ENCODE data around the gene MZT1. TPM values are rescaled to one million over a fixed set of nuclear protein-coding genes. Genes with fewer than 3 reads are reported as not detected.

The MZT1 gene
- total RNA-seq, 1 experiment from 2014 or later, result 9.8 TPM

DNA sequence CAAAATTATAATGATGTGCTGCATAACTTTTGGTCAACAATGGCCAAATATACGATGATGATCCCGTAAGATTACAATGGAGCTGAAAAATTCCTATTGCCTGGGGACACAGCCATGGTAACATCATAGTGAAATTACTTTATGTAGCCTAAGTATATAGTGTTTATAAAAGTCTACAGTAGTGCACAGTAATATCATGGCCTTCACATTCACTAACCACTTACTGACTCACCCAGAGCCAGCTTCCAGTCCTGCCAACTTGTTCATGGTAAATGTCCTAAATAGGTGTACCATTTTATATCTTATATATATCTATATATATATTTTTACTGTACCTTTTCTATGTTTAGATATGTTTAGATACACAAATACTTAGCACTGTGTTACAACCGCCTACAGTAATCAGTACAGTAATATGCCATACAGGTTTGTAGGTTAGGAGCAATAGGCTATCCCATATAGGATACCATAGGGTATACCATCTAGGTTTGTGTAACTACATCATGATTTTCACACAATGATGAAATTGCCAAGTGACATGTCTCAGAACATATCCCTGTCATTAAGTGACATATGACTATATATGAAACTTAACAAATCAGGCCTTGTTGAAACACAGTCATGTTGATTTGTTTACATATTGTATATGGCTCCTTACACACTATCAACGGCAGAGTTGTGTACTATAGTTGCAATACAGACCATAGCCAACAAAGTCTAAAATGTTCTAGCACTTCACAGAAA, 30.5 kb upstream of the MZT1 start:
- no peaks in the 10 kb centered on the region for H3K9me3 ChIP-seq (ENCODE audit: control insufficient read depth, insufficient read depth, low read depth, low read length)
- ChIA-PET CTCF (no interaction called here), POLR2A (no interaction called here)
- DNase-seq (ENCODE audit: low read depth, low spot score), result no peak
- BruUV-seq (replicated peaks), result no TSS peak
- intact Hi-C loops (cut with micrococcal nuclease; ENCODE audit: unreplicated experiment) (no loop called here), in situ Hi-C loops (cut with HindIII; ENCODE audit: low pct_unique_long_range_greater_than_20kb, low sequenced_read_pairs) (no loop called here)
- TF ChIP-seq, protein P1, sequence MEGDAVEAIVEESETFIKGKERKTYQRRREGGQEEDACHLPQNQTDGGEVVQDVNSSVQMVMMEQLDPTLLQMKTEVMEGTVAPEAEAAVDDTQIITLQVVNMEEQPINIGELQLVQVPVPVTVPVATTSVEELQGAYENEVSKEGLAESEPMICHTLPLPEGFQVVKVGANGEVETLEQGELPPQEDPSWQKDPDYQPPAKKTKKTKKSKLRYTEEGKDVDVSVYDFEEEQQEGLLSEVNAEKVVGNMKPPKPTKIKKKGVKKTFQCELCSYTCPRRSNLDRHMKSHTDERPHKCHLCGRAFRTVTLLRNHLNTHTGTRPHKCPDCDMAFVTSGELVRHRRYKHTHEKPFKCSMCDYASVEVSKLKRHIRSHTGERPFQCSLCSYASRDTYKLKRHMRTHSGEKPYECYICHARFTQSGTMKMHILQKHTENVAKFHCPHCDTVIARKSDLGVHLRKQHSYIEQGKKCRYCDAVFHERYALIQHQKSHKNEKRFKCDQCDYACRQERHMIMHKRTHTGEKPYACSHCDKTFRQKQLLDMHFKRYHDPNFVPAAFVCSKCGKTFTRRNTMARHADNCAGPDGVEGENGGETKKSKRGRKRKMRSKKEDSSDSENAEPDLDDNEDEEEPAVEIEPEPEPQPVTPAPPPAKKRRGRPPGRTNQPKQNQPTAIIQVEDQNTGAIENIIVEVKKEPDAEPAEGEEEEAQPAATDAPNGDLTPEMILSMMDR (IDR thresholded peaks at IDR 0.05), result no peak
- H3K4me3 ChIP-seq (ENCODE audit: low read depth in 2 of 2, low read length in 2 of 2), result no peak overlapping the region
- peaks cover 42% of the 10 kb centered on the region for H3K36me3 ChIP-seq (ENCODE audit: control insufficient read depth, insufficient read depth, low read length)
- no peak overlapping the region for H3K27ac ChIP-seq (ENCODE audit: low read length)
- 0 out of 2 replicates have a peak, but pooled peaks have one; percentile 30 for ATAC-seq
- H3K4me1 ChIP-seq (ENCODE audit: control insufficient read depth, insufficient read depth, low read length), result no peaks in the 10 kb centered on the region
- no peaks in the 10 kb centered on the region for H3K27me3 ChIP-seq (ENCODE audit: control insufficient read depth, insufficient read depth, low read length)

DNA sequence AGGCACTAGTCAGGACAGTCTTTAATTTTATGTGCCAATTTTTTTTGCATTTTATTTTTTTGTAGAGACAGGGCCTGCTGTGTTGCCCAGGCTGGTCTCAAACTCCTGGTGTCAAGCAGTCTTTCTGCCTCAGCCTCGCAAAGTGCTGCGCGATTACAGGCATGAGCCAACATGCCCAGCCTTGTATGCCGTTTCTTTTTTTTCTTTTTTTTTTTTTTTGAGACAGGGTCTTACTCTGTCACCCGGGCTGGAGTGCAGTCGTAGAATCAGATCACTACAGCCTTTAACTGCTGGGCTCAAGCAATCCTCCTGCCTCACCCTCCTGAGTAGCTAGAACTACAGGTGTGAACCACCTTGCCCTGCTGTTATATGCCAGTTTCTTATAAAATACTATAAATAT, 26.7 kb upstream of the MZT1 start:
- ChIA-PET CTCF (no interaction called here), POLR2A (no interaction called here)
- in situ Hi-C loops (cut with HindIII; ENCODE audit: low pct_unique_long_range_greater_than_20kb, low sequenced_read_pairs) (no loop called here), intact Hi-C loops (cut with micrococcal nuclease; ENCODE audit: unreplicated experiment) (no loop called here)
- Histone ChIP-seq H3K27me3 (ENCODE audit: control insufficient read depth, insufficient read depth, low read length) (no peaks in the 10 kb centered on the region), H3K36me3 (ENCODE audit: control insufficient read depth, insufficient read depth, low read length) (peaks cover 21% of the 10 kb centered on the region; the same call in 1 of the 2 replicates), H3K4me3 (ENCODE audit: low read depth in 2 of 2, low read length in 2 of 2) (no peak overlapping the region), H3K4me1 (ENCODE audit: control insufficient read depth, insufficient read depth, low read length) (no peaks in the 10 kb centered on the region), H3K9me3 (ENCODE audit: control insufficient read depth, insufficient read depth, low read depth, low read length) (no peaks in the 10 kb centered on the region), H3K27ac (ENCODE audit: low read length) (no peak overlapping the region)
- DNase-seq (ENCODE audit: low read depth, low spot score), result no peak
- no peak for TF ChIP-seq POLR2AphosphoS5 (IDR thresholded peaks at IDR 0.05; ENCODE audit: low read depth, low read length)
- no peak for TF ChIP-seq SIN3A (IDR thresholded peaks at IDR 0.05; ENCODE audit: borderline replicate concordance, insufficient read depth, low read depth, low read length)
- TF ChIP-seq, protein P2, sequence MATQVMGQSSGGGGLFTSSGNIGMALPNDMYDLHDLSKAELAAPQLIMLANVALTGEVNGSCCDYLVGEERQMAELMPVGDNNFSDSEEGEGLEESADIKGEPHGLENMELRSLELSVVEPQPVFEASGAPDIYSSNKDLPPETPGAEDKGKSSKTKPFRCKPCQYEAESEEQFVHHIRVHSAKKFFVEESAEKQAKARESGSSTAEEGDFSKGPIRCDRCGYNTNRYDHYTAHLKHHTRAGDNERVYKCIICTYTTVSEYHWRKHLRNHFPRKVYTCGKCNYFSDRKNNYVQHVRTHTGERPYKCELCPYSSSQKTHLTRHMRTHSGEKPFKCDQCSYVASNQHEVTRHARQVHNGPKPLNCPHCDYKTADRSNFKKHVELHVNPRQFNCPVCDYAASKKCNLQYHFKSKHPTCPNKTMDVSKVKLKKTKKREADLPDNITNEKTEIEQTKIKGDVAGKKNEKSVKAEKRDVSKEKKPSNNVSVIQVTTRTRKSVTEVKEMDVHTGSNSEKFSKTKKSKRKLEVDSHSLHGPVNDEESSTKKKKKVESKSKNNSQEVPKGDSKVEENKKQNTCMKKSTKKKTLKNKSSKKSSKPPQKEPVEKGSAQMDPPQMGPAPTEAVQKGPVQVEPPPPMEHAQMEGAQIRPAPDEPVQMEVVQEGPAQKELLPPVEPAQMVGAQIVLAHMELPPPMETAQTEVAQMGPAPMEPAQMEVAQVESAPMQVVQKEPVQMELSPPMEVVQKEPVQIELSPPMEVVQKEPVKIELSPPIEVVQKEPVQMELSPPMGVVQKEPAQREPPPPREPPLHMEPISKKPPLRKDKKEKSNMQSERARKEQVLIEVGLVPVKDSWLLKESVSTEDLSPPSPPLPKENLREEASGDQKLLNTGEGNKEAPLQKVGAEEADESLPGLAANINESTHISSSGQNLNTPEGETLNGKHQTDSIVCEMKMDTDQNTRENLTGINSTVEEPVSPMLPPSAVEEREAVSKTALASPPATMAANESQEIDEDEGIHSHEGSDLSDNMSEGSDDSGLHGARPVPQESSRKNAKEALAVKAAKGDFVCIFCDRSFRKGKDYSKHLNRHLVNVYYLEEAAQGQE (IDR thresholded peaks at IDR 0.05; ENCODE audit: insufficient read depth in 1 of 2, low read depth in 2 of 2, low read length in 1 of 2), result no peak
- TF ChIP-seq, protein P1 (IDR thresholded peaks at IDR 0.05), result no peak
- TF ChIP-seq TCF7L2 (IDR thresholded peaks at IDR 0.05; ENCODE audit: low read depth, low read length), result no peak
- no TSS peak for BruUV-seq (replicated peaks)
- ATAC-seq, result no peak

Measured in Panc1 (cell line).